Endothelial cell of umbilical vein (primary cell): ENCODE results near the gene SLC25A38. TPM values are rescaled to one million over a fixed set of nuclear protein-coding genes. Genes with fewer than 3 reads are reported as not detected.
A peak's percentile ranks its signal among the peaks of the same experiment; 100 is the strongest.

Experiments
- BruUV-seq: library from RNA; stranded (reverse); fragments of 400-500 nt; replicated peaks from 2 replicates; lab custom pipeline; 2021; lab: Mats Ljungman, UMichigan
- CTCF ChIA-PET: fragments of 300-600, 350-600 bp; sonication (Branson Sonifier 250); formaldehyde crosslinking; loops from one replicate; lab custom pipeline; 2021; ENCODE audit warnings: antibody characterized with exemption, inconsistent platforms; lab: Charles Lee
- POLR2A ChIA-PET: fragments of 300-600, 350-600 bp; sonication (Branson Sonifier 250); formaldehyde crosslinking; loops from one replicate; lab custom pipeline; 2021; ENCODE audit warnings: antibody characterized with exemption, inconsistent platforms; lab: Charles Lee
- DNase-seq: peaks from one replicate; pipeline ENCODE4 v3.0.0-alpha.2; 2011; ENCODE audit warnings: low read depth, low spot score
- FAIRE-seq: peaks from 2 replicates; lab custom pipeline; 2011; peaks lifted over from hg19 to GRCh38; lab: Jason Lieb, UNC
- H2AFZ ChIP-seq: 2 replicates; pipeline ENCODE4 v1.6.0; 2012; ENCODE audit warnings: low read depth, low read length, control low read depth, inconsistent platforms
- H3K27ac ChIP-seq: 2 replicates; pipeline ENCODE4 v1.5.1; 2011; ENCODE audit warnings: low read depth, mild to moderate bottlenecking, control low read depth, low read length, moderate library complexity; ENCODE audit not compliant: insufficient read depth
- H3K27me3 ChIP-seq, 2 experiments: 2 replicates each; pipeline versions ENCODE4 v1.6.0 to v1.6.1; 2011; ENCODE audit warnings: low read length in 2 of 2, mixed read lengths in 1 of 2; ENCODE audit not compliant: control insufficient read depth in 2 of 2, insufficient read depth in 2 of 2
- H3K36me3 ChIP-seq, 2 experiments: 2 replicates in 1 of 2; 3 replicates in 1 of 2; pipeline ENCODE4 v1.5.1; 2011; ENCODE audit warnings: low read length in 2 of 2, mild to moderate bottlenecking in 1 of 2, moderate library complexity in 1 of 2; ENCODE audit not compliant: control insufficient read depth in 2 of 2, insufficient read depth in 2 of 2; ENCODE audit errors: extremely low read depth in 1 of 2
- H3K4me1 ChIP-seq: 3 replicates; pipeline ENCODE4 v1.5.1; 2011; ENCODE audit warnings: mild to moderate bottlenecking, low read length; ENCODE audit not compliant: control insufficient read depth, insufficient read depth; ENCODE audit errors: extremely low read depth
- H3K4me2 ChIP-seq: 2 replicates; pipeline ENCODE4 v1.6.1; 2011; ENCODE audit warnings: low read length, control low read depth, mixed read lengths; ENCODE audit not compliant: insufficient read depth
- H3K4me3 ChIP-seq, 3 experiments: fragments of 200-600 bp in 1 of 3; sonication (generic), shearing (Covaris generic) in 1 of 3; replicated peaks in 1 of 3; 2 replicates each; pipeline ENCODE4 v1.5.1; 2011 to 2016; ENCODE audit warnings: control low read depth in 3 of 3, low read length in 3 of 3, mild to moderate bottlenecking in 2 of 3, inconsistent platforms in 1 of 3, low read depth in 1 of 3, moderate library complexity in 1 of 3; ENCODE audit not compliant: insufficient read depth in 1 of 3
- H3K79me2 ChIP-seq: 2 replicates; pipeline ENCODE4 v1.6.0; 2012; ENCODE audit warnings: low read length, inconsistent platforms; ENCODE audit not compliant: control insufficient read depth, insufficient read depth
- H3K9ac ChIP-seq: replicated peaks from 2 replicates; pipeline ENCODE3; 2011; ENCODE audit warnings: low read length, control low read depth; ENCODE audit not compliant: insufficient read depth; ENCODE audit errors: extremely low read depth
- H3K9me1 ChIP-seq: replicated peaks from 3 replicates; pipeline ENCODE4 v1.6.0; 2011; ENCODE audit warnings: mild to moderate bottlenecking, low read length; ENCODE audit not compliant: control insufficient read depth, insufficient read depth; ENCODE audit errors: extremely low read depth
- H3K9me3 ChIP-seq: replicated peaks from 2 replicates; pipeline ENCODE4 v1.5.1; 2012; ENCODE audit warnings: low read length, inconsistent platforms; ENCODE audit not compliant: control insufficient read depth, insufficient read depth
- H4K20me1 ChIP-seq: replicated peaks from 2 replicates; pipeline ENCODE3; 2011; ENCODE audit warnings: mild to moderate bottlenecking, low read length; ENCODE audit not compliant: control insufficient read depth, insufficient read depth; ENCODE audit errors: extremely low read depth
- EZH2 ChIP-seq: IDR thresholded peaks from 2 replicates; pipeline ENCODE4 v1.6.1; 2012; ENCODE audit warnings: borderline replicate concordance, low read depth, mild to moderate bottlenecking, moderate library complexity, low read length, inconsistent platforms; ENCODE audit not compliant: severe bottlenecking
- FOS ChIP-seq: IDR thresholded peaks from 2 replicates; pipeline ENCODE4 v1.6.1; 2011; ENCODE audit warnings: mild to moderate bottlenecking, low read length, moderate library complexity, borderline replicate concordance; ENCODE audit not compliant: insufficient read depth
- GATA2 ChIP-seq: IDR thresholded peaks from 2 replicates; pipeline ENCODE4 v1.7.0; 2011; ENCODE audit warnings: low read depth, mild to moderate bottlenecking, moderate library complexity, mixed read lengths, low read length; ENCODE audit not compliant: insufficient read length, insufficient read depth
- JUN ChIP-seq: IDR thresholded peaks from 2 replicates; pipeline ENCODE4 v1.6.1; 2011; ENCODE audit warnings: borderline replicate concordance, low read depth; ENCODE audit not compliant: insufficient read length, insufficient read depth
- MYC ChIP-seq: IDR thresholded peaks from one replicate; pipeline ENCODE4 v1.6.1; 2011; ENCODE audit warnings: mild to moderate bottlenecking, low read depth, low read length
- POLR2A ChIP-seq: IDR thresholded peaks from 2 replicates; pipeline ENCODE4 v1.6.1; 2012; ENCODE audit warnings: low read depth, mild to moderate bottlenecking, control low read depth, low read length
- POLR2AphosphoS5 ChIP-seq: IDR thresholded peaks from 2 replicates; pipeline ENCODE4 v1.6.1; 2012; ENCODE audit warnings: low read depth, mild to moderate bottlenecking, control low read depth, low read length, moderate library complexity; ENCODE audit not compliant: insufficient read depth
- dilution Hi-C: fragments of 300-500 bp; cut with MboI; formaldehyde crosslinking; loops from one replicate; pipeline ENCODE4 v1.15.0; 2019; ENCODE audit warnings: low sequenced_read_pairs; ENCODE audit not compliant: extremely low pct_ligation_motif_present
- intact Hi-C: fragments of 100-400 bp; cut with micrococcal nuclease; formaldehyde crosslinking; loops from one replicate; pipeline ENCODE4 v1.10.0; 2022
- polyA plus RNA-seq, 4 experiments: library from polyadenylated mRNA; depleted of rRNA in 3 of 4; stranded (reverse) in 3 of 4; unstranded in 1 of 4; fragments of >200 nt; gene quantifications; 2 replicates each; pipeline versions ENCODE4 v1.2.1 to v1.2.3, GENCODE V29; 2011 to 2012; ENCODE audit warnings: missing spikeins in 1 of 4
- total RNA-seq: library from RNA; stranded (reverse); gene quantifications from 2 replicates; pipeline ENCODE4 v1.2.3, GENCODE V29; 2021
- TF ChIP-seq, protein P1 (sequence below): IDR thresholded peaks from 2 replicates; pipeline ENCODE4 v1.6.1; 2011; ENCODE audit not compliant: insufficient read depth, insufficient read length
- TF ChIP-seq, protein P2 (sequence below), 2 donors: IDR thresholded peaks; 1 replicate in 1 of 2; 2 replicates in 1 of 2; pipeline ENCODE4 v1.5.1; 2011; ENCODE audit warnings: low read length in 2 of 2, mild to moderate bottlenecking in 2 of 2, moderate library complexity in 2 of 2, control low read depth in 1 of 2, inconsistent platforms in 1 of 2, low read depth in 1 of 2; ENCODE audit not compliant: insufficient read depth in 1 of 2; ENCODE audit errors: extremely low read depth in 1 of 2

The SLC25A38 gene
- total and polyA plus RNA-seq, 2 donors (not counting 3 experiments of a cell fraction or from before 2014, with no cell fraction given), result 20.0 to 31.1 TPM

DNA sequence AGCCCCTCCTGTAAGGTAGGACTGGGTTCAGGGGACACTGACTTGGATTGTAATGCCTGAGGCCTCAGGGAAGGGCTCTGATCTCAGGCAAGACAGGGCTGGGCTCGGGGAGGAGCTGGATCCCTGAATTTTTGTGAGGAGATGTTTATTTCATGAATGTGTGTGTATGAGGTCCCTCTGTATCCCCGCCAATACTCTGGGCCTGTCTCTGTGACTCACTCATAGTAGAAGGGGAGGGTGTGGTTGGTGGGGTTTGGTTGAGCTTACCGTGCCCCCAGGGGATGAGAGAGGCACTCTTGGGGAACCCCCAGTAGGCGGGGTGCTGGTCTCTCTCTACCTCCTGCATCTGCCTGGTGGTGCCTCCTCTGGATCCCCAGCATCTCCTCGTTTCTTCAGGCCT lies 51.4 kb downstream of the SLC25A38 start:
- DNase-seq (no peak), FAIRE-seq (no peak)
- Histone ChIP-seq H3K4me2 (no peak overlapping the region), H3K27me3 (no peaks in the 10 kb centered on the region), H3K4me1 (peaks cover 7% of the 10 kb centered on the region), H3K79me2 (no peaks in the 10 kb centered on the region), H2AFZ (peak overlapping the region; percentile 15), H4K20me1 (no peaks in the 10 kb centered on the region), H3K9ac (no peak overlapping the region), H3K9me3 (no peaks in the 10 kb centered on the region), H3K4me3 (no peak overlapping the region), H3K27ac (no peak overlapping the region), H3K36me3 (no peaks in the 10 kb centered on the region), H3K9me1 (no peaks in the 10 kb centered on the region)
- intact Hi-C loops (no loop called here), dilution Hi-C loops (no loop called here)
- TF ChIP-seq GATA2, result no peak
- TF ChIP-seq, protein P1, sequence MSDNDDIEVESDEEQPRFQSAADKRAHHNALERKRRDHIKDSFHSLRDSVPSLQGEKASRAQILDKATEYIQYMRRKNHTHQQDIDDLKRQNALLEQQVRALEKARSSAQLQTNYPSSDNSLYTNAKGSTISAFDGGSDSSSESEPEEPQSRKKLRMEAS, result no peak
- no peak for TF ChIP-seq POLR2A
- no peak for TF ChIP-seq JUN
- no peak for TF ChIP-seq EZH2
- TF ChIP-seq POLR2AphosphoS5, result no peak
- TF ChIP-seq, protein P2, sequence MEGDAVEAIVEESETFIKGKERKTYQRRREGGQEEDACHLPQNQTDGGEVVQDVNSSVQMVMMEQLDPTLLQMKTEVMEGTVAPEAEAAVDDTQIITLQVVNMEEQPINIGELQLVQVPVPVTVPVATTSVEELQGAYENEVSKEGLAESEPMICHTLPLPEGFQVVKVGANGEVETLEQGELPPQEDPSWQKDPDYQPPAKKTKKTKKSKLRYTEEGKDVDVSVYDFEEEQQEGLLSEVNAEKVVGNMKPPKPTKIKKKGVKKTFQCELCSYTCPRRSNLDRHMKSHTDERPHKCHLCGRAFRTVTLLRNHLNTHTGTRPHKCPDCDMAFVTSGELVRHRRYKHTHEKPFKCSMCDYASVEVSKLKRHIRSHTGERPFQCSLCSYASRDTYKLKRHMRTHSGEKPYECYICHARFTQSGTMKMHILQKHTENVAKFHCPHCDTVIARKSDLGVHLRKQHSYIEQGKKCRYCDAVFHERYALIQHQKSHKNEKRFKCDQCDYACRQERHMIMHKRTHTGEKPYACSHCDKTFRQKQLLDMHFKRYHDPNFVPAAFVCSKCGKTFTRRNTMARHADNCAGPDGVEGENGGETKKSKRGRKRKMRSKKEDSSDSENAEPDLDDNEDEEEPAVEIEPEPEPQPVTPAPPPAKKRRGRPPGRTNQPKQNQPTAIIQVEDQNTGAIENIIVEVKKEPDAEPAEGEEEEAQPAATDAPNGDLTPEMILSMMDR (IDR thresholded peaks at IDR 0.05; ENCODE audit: extremely low read depth in 1 of 2, insufficient read depth in 1 of 2, low read depth in 1 of 2, low read length in 2 of 2), result no peak
- TF ChIP-seq FOS, result no peak
- TF ChIP-seq MYC, result no peak
- BruUV-seq, result no TSS peak
- ChIA-PET CTCF (interaction anchor here (1.2 kb wide), 1 partner anchor 13 kb away, joined by 4 read pairs; no protein-coding TSS in a partner anchor), POLR2A (no interaction called here)
